Bone marrow (tissue), 2 donors: ENCODE results near the gene ERI3.
"Not testable (repeated sequence)": the region's sequence is repeated elsewhere in the genome, so short reads cannot be mapped to it uniquely, and the experiment has no call there.

Experiments used
- DNase-seq, 2 donors: peaks; one replicate each; lab custom pipeline; 2025; lab: John Stamatoyannopoulos, UW

Gene ERI3

GRCh38 chr1:44208226-44208625 lies 146.8 kb downstream of the ERI3 start:
- DNase-seq = no peak

DNA sequence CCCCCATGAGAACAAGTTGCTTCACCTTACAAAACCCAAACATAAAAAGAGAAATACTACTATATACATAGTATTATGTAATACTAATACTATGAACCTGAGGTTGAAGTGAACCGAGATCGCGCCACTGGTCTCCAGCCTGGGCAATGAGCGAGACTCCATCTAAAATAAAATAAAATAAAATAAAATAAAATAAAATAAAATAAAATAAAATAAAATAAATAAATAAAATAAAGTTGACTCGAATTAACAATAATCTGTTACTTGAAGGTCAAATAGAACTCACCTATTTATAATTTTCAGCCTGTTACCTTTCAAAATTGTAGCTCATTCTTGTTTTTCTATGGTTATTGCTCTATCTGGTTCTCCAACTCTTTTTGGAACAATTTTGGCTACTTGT lies 148.5 kb downstream of the ERI3 start:
- DNase-seq = not testable (repeated sequence)

GRCh38 chr1:44200336-44200735 lies 154.7 kb downstream of the ERI3 start:
- no peak for DNase-seq

- no peak for DNase-seq
These were observed 180.4 kb downstream of the ERI3 start for GRCh38 chr1:44174630-44175029.
